SK-N-SH treated with all-trans-retinoic acid at 6 μM for 48 hours (cell line): ENCODE data around the gene NUBP1.

Experiments used
- ARNTL ChIP-seq: fragments of 450-650 bp; formaldehyde crosslinking; IDR thresholded peaks from 2 replicates; pipeline ENCODE4 v1.5.0; 2020; ENCODE audit warnings: low read depth, mild to moderate bottlenecking, moderate library complexity, borderline replicate concordance
- BACH2 ChIP-seq: fragments of 250-450 bp; sonication (Bioruptor Pico); IDR thresholded peaks from 2 replicates; pipeline ENCODE4 v1.9.0; 2021; ENCODE audit warnings: mild to moderate bottlenecking, borderline replicate concordance
- CSDC2 ChIP-seq: fragments of 250-450 bp; sonication (Bioruptor Pico); IDR thresholded peaks from 2 replicates; pipeline ENCODE4 v1.5.0; 2020; ENCODE audit warnings: mild to moderate bottlenecking, moderate library complexity
- ESRRG ChIP-seq: fragments of 250-450 bp; sonication (Bioruptor Pico); IDR thresholded peaks from 2 replicates; pipeline ENCODE4 v1.6.1; 2021; ENCODE audit warnings: mild to moderate bottlenecking
- GLIS3 ChIP-seq: fragments of 250-450 bp; sonication (Bioruptor Pico); IDR thresholded peaks from 2 replicates; pipeline ENCODE4 v1.5.0; 2020; ENCODE audit warnings: mild to moderate bottlenecking, moderate library complexity
- ISL1 ChIP-seq: fragments of 250-450 bp; sonication (Bioruptor Pico); IDR thresholded peaks from 2 replicates; pipeline ENCODE4 v2.1.2; 2022; ENCODE audit warnings: mild to moderate bottlenecking, moderate library complexity
- SNAI2 ChIP-seq: fragments of 250-450 bp; sonication (Bioruptor Pico); IDR thresholded peaks from 2 replicates; pipeline ENCODE4 v1.5.0; 2020; ENCODE audit warnings: mild to moderate bottlenecking, moderate library complexity
- TSHZ2 ChIP-seq: fragments of 250-450 bp; sonication (Bioruptor Pico); IDR thresholded peaks from 2 replicates; pipeline ENCODE4 v1.5.0; 2020; ENCODE audit warnings: mild to moderate bottlenecking, moderate library complexity
- ZFP30 ChIP-seq: fragments of 450-650 bp; formaldehyde crosslinking; IDR thresholded peaks from 2 replicates; pipeline ENCODE4 v1.5.0; 2022; ENCODE audit warnings: mild to moderate bottlenecking, moderate library complexity
- ZNF565 ChIP-seq: fragments of 450-650 bp; formaldehyde crosslinking; conservative IDR thresholded peaks from 2 replicates; pipeline ENCODE4 v1.5.0; 2020; ENCODE audit warnings: low read depth, mild to moderate bottlenecking, moderate library complexity
- ZNF70 ChIP-seq: fragments of 450-650 bp; formaldehyde crosslinking; IDR thresholded peaks from 2 replicates; pipeline ENCODE4 v1.5.0; 2020; ENCODE audit warnings: mild to moderate bottlenecking, moderate library complexity
- TF ChIP-seq, protein P1 (sequence below): fragments of 250-450 bp; sonication (Bioruptor Pico); IDR thresholded peaks from 2 replicates; pipeline ENCODE4 v1.8.0; 2020; ENCODE audit warnings: mild to moderate bottlenecking, moderate library complexity, borderline replicate concordance
- TF ChIP-seq, protein P2 (sequence below): fragments of 250-450 bp; sonication (Bioruptor Pico); IDR thresholded peaks from 2 replicates; pipeline ENCODE4 v1.5.1; 2020; ENCODE audit warnings: low read depth, mild to moderate bottlenecking, moderate library complexity

GRCh38 chr16:10744370-10745030 lies 858 bp downstream of the NUBP1 start:
- no peak for TF ChIP-seq ZFP30 (CRISPR knock-in tag)
- no peak for TF ChIP-seq BACH2 (CRISPR knock-in tag)
- no peak for TF ChIP-seq TSHZ2 (CRISPR knock-in tag)
- TF ChIP-seq ZNF565: no peak
- TF ChIP-seq, protein P1, sequence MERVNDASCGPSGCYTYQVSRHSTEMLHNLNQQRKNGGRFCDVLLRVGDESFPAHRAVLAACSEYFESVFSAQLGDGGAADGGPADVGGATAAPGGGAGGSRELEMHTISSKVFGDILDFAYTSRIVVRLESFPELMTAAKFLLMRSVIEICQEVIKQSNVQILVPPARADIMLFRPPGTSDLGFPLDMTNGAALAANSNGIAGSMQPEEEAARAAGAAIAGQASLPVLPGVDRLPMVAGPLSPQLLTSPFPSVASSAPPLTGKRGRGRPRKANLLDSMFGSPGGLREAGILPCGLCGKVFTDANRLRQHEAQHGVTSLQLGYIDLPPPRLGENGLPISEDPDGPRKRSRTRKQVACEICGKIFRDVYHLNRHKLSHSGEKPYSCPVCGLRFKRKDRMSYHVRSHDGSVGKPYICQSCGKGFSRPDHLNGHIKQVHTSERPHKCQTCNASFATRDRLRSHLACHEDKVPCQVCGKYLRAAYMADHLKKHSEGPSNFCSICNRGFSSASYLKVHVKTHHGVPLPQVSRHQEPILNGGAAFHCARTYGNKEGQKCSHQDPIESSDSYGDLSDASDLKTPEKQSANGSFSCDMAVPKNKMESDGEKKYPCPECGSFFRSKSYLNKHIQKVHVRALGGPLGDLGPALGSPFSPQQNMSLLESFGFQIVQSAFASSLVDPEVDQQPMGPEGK (CRISPR knock-in tag): no peak
- no peak for TF ChIP-seq ISL1 (CRISPR knock-in tag)
- no peak for TF ChIP-seq ESRRG
- no peak for TF ChIP-seq ZNF70
- TF ChIP-seq, protein P2, sequence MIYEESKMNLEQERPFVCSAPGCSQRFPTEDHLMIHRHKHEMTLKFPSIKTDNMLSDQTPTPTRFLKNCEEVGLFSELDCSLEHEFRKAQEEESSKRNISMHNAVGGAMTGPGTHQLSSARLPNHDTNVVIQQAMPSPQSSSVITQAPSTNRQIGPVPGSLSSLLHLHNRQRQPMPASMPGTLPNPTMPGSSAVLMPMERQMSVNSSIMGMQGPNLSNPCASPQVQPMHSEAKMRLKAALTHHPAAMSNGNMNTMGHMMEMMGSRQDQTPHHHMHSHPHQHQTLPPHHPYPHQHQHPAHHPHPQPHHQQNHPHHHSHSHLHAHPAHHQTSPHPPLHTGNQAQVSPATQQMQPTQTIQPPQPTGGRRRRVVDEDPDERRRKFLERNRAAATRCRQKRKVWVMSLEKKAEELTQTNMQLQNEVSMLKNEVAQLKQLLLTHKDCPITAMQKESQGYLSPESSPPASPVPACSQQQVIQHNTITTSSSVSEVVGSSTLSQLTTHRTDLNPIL (CRISPR knock-in tag): no peak
- TF ChIP-seq GLIS3: no peak
- no peak for TF ChIP-seq CSDC2 (CRISPR knock-in tag)
- no peak for TF ChIP-seq SNAI2
- TF ChIP-seq ARNTL (CRISPR knock-in tag): no peak
